GM13977 (cell line): ENCODE results near the gene FGGY.

ENCODE experiments used
- DNase-seq: peaks from one replicate; pipeline ENCODE4 v3.0.0; 2012; ENCODE audit warnings: low spot score
- CTCF ChIP-seq: IDR thresholded peaks from 2 replicates; pipeline ENCODE4 v1.5.1; 2012; ENCODE audit warnings: mild to moderate bottlenecking, control low read depth; ENCODE audit not compliant: insufficient read depth; ENCODE audit errors: extremely low read depth, missing control alignments
- in situ Hi-C: fragments of 300-500 bp; cut with MboI; formaldehyde crosslinking; loops from one replicate; pipeline ENCODE4 v1.12.0; 2022; ENCODE audit warnings: low sequenced_read_pairs, low pct_unique_long_range_greater_than_20kb, mixed read lengths, inconsistent platforms; ENCODE audit not compliant: unreplicated experiment

The FGGY gene

DNA sequence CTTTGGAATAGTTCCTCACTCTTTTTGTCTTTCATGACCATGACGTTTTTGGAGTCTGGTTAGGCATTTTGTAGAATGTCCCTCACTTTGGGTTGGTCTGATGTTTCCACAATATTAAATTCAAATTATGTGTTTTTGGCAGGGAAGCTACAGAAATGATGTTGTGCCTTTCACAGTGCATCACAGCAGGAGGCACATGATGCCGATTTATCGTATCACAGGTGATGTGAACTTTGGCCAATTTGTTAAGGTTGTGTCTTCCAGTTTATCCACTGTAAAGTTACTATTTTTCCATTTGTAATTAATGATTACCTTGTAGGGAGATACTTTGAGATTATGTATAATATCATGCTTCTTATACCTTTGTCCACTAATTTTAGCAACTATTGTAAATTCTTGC is 114.3 kb downstream of the FGGY start:
- DNase-seq: no peak
- in situ Hi-C loops: no loop called here
- TF ChIP-seq CTCF: no peak

DNA sequence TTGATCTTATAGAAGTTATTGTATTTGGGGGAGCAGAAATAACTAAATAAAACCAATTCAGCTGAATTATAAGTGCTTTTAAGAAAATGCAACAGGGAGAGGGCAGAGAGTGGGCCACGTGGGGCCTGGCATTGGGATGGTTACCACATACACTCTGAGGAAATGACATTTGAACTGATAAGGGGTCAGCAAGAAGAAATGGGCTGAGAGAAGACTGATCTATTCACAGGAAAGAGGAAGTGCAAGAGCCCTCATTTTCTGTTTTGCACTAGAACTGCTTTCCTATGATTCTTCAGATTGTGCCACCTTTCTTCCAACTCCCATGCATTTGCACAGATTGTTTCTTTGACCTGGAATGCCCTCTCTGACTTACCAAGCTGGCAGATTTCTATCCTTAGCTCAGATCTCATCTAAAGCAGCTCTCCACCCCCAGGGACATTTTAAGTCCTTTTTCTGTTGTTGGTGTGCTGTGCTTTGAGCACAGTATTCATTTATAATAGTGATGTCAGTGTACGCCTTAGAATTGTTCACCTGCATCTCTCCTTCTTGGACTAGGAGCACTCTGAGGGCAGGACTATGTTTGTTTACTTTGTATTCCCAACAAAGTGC is 115.9 kb downstream of the FGGY start:
- no peak for DNase-seq
- TF ChIP-seq CTCF: no peak
- in situ Hi-C loops: no loop called here

DNA sequence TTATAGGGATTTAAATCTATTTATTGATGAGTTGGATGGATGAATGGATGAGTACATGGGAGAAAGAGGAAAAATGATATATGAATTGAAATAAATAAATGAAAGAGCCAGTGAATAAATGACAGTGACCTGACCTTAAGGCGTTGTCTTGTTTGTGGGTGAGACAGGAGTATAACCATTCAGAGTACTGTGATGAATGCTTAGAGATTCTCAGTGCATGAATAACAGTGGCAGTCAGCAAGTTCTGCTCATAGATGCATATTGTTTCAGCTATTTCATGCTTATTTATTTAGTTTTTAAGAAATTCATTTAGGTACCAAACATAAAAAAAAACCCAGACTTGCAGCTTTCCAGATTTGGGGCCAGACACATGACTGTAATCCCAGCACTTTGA is 116.4 kb downstream of the FGGY start:
- TF ChIP-seq CTCF: no peak
- no peak for DNase-seq
- in situ Hi-C loops: no loop called here

GRCh38 chr1:59414406-59415133 is 117.7 kb downstream of the FGGY start:
- in situ Hi-C loops: no loop called here
- no peak for TF ChIP-seq CTCF
- no peak for DNase-seq

- no peak for TF ChIP-seq CTCF
- in situ Hi-C loops: no loop called here
- no peak for DNase-seq
Measured at GRCh38 chr1:59415286-59415850, 118.5 kb downstream of the FGGY start.

- TF ChIP-seq CTCF: no peak
- in situ Hi-C loops: no loop called here
- DNase-seq: no peak
Measured at GRCh38 chr1:59415881-59416280, 119.0 kb downstream of the FGGY start.
